NCI-H82 (cell line): Measurements from ENCODE around the gene MUC6.

ENCODE experiments used
- DNase-seq: peaks from one replicate; lab custom pipeline; 2025; lab: John Stamatoyannopoulos, UW

The MUC6 gene

GRCh38 chr11:1036931-1037330, 413 bp upstream of the MUC6 start:
- no peak for DNase-seq

GRCh38 chr11:1035577-1036283, 788 bp downstream of the MUC6 start:
- DNase-seq, result no peak

DNA sequence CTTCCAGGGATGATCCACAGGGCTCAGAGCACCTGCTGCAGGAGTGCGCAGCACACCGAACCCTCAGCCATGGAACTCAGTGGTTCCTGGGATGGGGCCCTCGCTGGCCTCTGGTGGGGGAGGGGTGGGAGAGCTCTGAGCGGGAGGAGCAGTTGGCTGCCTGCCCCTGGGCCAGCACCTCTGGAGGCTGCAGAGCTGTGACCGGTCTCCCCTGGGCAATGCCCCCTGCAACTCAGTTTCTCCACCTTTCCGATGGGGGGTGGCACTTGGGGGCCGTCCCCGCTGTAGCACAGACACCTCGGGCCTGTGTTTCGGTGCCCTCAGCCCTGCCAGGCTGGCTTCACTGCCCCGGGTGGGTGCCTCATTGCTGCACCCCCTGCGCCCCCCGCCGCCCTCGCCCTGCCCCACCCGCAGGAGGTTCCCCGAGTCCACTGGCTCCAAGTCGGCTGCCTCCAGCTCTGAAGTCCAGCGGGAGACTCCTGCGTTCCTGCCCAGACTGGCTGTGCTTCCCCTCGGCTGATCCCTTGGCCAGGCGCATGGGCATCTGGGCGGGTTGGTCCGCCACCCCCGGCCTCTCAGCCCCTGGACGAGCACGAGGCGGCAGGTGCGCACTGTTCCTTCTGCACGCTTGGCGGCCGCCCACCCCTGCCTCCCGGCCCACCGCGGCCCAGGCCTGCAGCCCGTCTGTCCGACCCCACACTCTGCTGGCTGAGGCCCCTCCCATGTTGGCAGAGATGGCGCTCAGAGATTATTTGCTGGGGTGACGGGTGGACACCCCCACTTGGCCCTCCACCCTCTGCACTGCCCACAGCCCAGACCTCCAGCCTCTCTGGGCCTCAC, 1.8 kb downstream of the MUC6 start:
- DNase-seq, result no peak

DNA sequence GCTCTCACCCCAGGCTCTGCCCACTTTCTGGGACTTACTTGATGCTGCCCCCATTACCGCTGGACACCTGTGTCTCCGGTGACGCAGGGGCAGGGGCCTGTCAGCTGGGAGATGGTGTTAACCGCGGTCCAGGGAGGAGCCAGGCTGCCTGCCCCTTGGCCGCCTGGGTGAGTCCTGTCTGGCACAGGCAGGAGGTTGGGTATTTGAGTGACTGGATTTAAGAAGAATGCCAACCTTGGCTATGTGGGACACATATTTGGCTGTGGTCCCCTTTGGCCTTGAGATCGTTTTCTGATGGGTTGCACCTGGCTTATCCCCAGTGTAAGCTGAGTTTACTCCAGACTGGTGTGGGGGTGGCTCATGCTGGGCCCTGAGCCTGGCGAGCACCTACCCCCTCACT, 2.5 kb downstream of the MUC6 start:
- no peak for DNase-seq

DNA sequence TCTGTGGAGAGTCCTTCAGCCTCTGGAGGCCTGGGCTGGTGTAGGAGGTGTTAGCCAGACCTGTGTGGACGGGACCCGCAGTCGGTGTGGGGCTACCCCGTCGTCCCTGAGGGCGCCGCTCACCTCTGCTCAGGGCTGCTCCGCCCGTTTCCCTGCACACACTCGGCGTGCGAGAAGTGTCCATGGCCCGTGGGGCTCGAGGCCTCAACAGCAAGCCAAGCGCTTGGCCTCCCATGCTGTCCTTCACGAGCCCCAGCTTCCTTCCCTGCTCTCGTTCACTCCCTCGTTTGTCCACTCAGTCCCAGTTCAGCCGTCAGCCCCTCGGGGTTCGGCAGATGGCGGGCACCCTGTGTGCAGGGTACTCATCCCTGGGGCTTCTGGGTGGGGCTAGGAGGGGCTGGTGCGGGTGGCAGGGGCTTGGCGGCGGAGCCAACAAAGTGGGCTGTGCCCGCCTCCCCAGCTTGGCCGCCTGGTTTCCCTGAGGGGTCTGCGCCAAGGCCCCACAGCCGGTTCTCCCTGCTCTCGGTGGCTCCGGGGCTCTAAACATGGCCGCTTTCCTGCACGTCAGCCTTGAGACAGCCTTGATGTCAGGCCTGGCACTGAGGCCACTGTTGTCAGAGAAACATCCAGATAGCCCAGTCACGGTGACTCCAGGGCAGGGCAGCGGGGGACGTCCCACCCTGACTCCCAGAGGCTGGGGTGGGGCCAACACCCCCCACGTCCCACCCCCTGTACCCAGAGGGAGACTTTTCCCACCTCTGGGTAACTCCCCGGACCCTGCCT, 3.3 kb downstream of the MUC6 start:
- no peak for DNase-seq

DNA sequence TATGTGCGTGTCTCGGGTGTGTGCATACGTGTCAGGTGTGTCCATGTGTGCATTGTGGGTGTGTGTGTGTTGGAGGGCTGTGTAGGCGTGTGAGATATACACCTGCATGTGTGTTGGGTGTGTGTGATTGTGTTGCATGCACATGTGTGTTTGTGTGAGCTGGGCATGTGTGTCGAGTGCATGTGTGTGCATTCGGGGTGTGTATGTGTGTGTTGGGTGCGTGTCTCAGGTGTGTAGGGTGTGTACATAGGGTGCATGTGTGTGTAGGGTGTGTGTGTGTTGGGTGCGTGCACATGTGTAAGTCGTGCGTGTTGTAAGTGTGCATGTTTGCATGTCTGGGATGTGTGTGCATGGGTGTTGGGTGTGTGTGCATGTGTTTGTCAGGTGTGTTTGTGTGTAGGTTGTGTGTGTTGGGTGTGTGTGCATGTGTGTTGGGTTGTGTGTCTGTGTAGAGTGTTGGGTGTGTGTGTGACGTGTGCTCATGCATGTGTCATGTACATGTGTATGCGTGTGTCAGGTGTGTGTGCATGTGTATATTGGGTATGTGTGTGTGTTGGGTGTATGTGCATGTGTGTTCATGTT, 4.1 kb downstream of the MUC6 start:
- no peak for DNase-seq

GRCh38 chr11:1031121-1031899, 5.2 kb downstream of the MUC6 start:
- DNase-seq, result no peak

DNA sequence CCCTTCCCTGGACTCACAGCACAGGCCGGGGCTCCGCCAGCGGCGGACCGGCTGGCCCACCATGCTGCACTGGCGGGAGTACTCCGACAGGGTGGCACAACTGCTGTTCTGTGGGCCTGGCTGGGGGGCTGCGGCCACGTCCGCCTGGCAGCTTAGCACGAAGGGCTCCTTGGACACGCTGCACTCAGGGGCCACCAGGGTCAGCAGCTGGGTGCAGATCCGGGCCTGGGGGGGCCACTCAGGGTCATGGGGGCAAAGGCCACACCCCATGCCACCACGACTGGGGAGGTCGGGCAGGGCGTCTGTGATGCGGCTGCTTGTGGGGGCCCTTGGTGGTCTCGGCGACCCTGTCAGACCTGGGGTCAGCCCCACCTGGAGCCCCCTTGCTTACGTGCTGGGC, 6.0 kb downstream of the MUC6 start:
- no peak for DNase-seq

DNA sequence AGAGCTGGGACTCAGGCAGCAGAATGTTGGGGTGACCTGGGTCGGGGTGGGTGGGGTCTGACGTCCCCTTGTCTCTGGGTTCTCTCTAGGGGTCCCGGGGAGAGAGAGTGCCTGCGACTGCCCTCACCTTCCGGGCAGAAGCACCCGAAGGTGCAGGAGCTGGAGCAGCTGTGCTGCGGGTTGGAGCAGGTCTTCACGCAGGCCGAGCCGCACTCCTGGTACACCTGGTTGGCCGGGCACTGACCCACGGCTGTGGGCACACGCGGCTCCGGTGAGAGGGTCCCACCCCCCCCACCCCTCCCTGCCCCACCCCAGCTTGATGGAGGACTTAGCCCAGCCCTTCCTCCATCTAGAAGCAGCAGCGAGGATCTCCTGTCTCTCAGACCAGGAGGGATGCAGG, 6.4 kb downstream of the MUC6 start:
- DNase-seq, result no peak

DNA sequence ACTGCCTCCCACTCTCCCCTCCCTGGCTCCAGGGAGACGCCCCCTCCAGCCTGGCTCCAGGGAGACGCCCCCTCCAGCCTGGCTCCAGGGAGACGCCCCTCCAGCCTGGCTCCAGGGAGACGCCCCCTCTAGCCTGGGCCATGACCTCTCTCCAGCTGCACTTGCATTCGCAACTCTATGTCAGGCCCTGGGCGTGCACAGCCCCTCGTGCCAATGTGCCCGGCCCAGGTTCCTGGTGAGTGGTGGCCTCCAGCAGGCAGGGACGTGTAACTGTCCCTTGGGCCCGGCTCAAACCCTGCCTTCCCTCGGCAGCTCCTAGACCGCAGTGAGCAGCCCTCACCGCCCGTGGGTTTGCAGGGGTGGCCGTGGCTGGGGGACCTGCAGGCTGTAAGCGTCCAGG, 6.9 kb downstream of the MUC6 start:
- DNase-seq, result no peak

DNA sequence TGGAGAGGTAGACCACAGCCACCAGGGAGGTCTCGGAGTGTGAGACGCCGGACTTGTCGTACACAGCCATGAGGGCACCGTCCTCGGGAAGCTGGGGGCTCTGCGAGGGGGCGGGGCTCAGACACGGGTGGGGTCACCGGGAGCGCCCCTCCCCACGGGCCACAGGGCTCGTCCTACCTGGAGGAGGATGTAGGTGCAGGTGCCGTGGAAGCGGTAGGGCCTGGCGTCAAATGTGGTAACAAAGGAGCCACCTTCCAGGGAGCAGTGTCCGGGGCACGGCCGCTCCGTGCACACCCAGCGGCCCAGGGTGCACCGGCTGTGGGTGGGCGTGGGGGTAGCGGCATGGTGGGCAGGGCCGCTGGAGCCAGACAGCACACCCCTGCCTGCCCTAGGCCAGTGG, 7.5 kb downstream of the MUC6 start:
- no peak for DNase-seq

- no peak for DNase-seq
Measured at GRCh38 chr11:1028616-1029015, 7.9 kb downstream of the MUC6 start.

GRCh38 chr11:1028291-1028540, 8.3 kb downstream of the MUC6 start:
- no peak for DNase-seq

DNA sequence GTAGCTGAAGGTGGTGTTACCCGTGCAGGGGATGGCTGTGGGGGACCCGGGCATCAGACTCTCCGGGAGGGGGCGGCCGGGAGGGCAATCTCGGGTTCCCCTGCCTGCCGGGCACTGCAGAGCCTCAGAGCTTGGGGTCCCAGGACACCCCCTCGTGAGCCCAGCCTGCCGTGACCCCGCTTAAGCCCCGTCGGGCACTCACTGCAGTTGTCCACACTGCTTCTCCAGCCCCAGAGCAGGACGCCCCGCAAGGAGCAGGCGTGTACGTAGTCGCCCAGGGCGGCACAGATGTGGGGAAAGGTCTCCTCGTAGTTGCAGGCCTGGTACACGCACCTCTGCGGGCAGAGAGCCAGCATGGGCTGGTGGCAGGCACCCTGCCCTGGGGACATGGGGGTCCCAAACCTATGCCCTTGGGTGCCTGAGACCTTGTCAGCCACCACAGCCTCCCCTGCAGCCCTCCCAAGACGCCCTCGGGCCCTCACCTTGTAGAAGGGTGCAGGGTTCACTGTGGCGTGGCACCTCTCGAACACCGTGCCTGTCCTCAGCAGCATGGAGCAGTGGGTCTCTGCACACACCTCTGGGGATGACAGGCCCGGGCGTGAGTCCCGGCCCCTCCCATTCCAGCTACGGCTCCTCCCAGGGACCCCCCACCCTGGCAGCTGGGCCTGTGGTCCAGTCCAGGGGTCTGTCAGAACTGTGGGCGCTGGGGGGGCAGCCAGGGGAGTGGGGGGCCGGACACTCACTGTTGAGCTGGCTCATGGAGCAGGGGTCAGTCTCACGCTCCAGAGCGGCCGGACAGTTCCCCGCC, 8.8 kb downstream of the MUC6 start:
- DNase-seq, result no peak

- no peak for DNase-seq
Measured at GRCh38 chr11:1026641-1027482, 9.7 kb downstream of the MUC6 start.

- DNase-seq, result no peak
Measured at GRCh38 chr11:1026163-1026450, 10.4 kb downstream of the MUC6 start.

DNA sequence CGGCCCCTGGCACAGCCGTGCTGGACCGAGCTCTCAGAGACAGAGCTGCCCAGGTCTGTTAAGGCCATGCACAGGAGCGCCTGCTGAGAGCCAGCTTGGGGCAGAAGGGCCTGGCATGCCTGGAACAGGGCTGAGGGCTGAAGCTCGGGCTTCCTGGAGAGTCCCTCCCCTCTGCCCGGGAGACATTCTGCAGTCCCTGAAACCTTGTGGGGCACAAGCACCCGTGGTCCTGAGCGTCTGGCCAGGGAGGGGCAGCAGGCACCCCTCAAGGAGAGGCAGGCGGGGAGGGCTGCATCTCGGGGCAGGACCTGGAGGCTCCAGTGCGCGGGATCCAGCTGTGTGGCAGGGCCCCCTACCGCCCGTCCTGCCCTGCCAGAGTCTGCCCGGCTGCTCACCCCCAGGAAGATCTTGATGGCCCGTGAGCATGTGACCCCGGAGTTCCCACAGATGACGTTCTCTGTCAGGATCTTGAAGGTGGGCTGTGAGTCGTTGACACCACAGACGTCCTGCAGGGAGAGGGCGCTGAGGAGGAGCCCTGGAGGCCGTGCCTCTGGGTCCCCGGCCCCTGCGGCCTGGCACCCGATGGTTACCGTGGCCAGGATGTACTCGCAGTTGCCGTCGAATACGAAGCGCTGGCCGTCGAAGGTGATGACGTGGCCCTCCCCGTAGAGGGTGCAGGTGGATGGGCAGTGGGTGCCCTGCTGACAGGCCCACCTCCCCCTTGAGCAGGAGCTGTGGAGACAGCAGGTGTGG, 10.9 kb downstream of the MUC6 start:
- no peak for DNase-seq

DNA sequence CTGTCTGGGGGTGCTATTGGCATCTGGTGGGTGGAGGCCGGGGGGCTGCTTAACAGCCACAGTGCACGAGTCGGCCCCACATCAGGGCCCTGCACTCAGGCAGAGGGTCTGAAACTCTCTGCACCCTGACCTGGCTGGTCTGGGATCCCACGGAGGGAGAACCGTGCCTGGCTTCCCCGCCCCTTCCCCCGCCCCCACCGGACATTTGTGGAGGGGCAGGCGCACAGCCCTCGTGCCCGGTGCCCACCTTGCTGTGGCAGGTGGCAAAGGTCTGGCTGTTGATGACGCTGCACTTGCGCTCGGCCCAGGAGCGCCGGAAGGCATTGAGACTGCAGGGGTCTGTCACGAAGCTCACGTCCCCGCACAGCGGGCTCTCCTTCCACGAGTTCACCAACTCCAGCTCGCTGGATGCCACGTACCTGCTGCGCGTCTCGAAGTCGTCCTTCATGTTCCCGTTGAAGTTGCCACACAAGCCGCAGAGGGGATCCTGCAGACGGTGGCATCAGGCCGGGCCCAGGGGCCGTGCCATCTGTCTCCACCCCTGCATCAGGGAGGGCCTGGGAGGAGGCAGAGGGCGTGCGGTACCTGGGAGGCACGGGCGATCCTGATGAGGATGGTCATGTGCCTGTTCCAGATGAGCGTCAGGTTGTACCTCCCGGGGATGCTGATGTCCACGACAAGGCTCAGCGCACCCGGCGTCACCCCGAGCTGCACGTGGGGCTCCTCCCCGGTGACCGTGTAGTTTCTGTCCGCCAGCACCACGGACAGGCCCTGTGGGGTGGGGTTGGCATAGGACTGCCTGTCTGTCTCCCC, 11.7 kb downstream of the MUC6 start:
- no peak for DNase-seq
